Neutrophil (primary cell): ENCODE measurements around the gene FBXL17.

Experiments
- H3K27ac ChIP-seq: fragments of 200-600 bp; sonication (generic); 2 replicates; pipeline ENCODE4 v1.5.1; 2016; ENCODE audit warnings: mild to moderate bottlenecking, moderate library complexity
- H3K27me3 ChIP-seq: fragments of 200-600 bp; sonication (generic); 2 replicates; pipeline ENCODE4 v1.6.0; 2016; ENCODE audit warnings: mild to moderate bottlenecking
- H3K36me3 ChIP-seq: fragments of 200-600 bp; sonication (generic); 2 replicates; pipeline ENCODE4 v1.5.1; 2017
- H3K4me1 ChIP-seq, 2 experiments: fragments of 200-600 bp in 1 of 2; sonication (generic) in 1 of 2; 1 replicate in 1 of 2; 2 replicates in 1 of 2; pipeline versions ENCODE4 v1.5.1 to v1.6.1; 2013 to 2016; ENCODE audit warnings: low read depth in 1 of 2, low read length in 1 of 2, mild to moderate bottlenecking in 1 of 2, moderate library complexity in 1 of 2; ENCODE audit not compliant: control insufficient read depth in 1 of 2, insufficient read depth in 1 of 2
- H3K4me3 ChIP-seq, 2 experiments: fragments of 200-600 bp in 1 of 2; sonication (generic) in 1 of 2; 1 replicate in 1 of 2; 2 replicates in 1 of 2; pipeline ENCODE4 v1.5.1; 2013 to 2016; ENCODE audit warnings: low read depth in 1 of 2, low read length in 1 of 2, mild to moderate bottlenecking in 1 of 2, moderate library complexity in 1 of 2
- H3K9me3 ChIP-seq: fragments of 200-600 bp; sonication (generic); 2 replicates; pipeline ENCODE4 v1.5.1; 2016
- TF ChIP-seq, protein P1 (sequence below): fragments of 200-600 bp; sonication (generic); IDR thresholded peaks from 2 replicates; pipeline ENCODE4 v1.5.1; 2016; ENCODE audit warnings: antibody characterized with exemption

The FBXL17 gene

DNA sequence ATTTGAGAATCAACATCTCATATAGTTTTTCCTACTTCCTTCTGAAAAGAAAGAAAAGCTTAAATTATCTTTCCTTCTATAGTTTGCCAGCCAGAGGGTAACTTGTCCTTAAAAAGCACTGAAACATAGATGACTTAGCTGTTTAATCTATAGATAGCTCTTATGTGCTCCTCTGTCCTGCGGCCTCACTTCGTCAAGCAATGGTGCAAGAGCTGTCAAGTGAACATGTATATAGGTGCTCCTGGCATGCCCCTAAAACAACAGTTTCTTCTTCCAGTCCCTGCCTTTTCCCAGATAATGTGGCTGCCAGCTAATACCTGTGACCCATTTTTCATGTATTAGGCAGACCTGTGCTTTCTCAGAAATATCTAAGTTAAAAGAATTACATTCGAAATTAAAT, 423.5 kb downstream of the FBXL17 start:
- Histone ChIP-seq H3K27me3 (no peaks in the 10 kb centered on the region), H3K27ac (no peak overlapping the region), H3K9me3 (no peaks in the 10 kb centered on the region), H3K36me3 (no peaks in the 10 kb centered on the region), H3K4me1 (no peaks in the 10 kb centered on the region), H3K4me3 (no peak overlapping the region)
- TF ChIP-seq, protein P1, sequence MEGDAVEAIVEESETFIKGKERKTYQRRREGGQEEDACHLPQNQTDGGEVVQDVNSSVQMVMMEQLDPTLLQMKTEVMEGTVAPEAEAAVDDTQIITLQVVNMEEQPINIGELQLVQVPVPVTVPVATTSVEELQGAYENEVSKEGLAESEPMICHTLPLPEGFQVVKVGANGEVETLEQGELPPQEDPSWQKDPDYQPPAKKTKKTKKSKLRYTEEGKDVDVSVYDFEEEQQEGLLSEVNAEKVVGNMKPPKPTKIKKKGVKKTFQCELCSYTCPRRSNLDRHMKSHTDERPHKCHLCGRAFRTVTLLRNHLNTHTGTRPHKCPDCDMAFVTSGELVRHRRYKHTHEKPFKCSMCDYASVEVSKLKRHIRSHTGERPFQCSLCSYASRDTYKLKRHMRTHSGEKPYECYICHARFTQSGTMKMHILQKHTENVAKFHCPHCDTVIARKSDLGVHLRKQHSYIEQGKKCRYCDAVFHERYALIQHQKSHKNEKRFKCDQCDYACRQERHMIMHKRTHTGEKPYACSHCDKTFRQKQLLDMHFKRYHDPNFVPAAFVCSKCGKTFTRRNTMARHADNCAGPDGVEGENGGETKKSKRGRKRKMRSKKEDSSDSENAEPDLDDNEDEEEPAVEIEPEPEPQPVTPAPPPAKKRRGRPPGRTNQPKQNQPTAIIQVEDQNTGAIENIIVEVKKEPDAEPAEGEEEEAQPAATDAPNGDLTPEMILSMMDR: no peak

DNA sequence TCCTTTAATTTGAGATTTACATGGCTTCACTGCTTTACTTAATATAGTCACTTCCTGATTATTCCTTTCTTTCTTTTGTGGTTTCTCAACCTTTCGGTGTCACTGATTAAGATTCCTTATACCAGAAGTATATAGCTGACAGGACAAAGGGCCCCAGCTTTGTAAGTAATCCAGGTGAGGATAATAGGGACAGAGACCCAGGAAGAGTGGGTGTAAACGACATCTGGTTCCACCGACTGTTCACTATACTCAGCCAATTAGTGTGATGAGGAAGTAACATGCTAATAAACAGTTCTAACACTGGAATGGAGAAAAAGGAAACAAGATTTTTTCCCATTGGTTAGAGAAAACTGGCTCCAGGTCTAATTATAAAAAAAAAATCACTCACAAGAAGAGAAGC, 424.8 kb downstream of the FBXL17 start:
- Histone ChIP-seq H3K36me3 (no peaks in the 10 kb centered on the region), H3K27me3 (no peaks in the 10 kb centered on the region), H3K4me3 (no peak overlapping the region), H3K4me1 (no peaks in the 10 kb centered on the region), H3K9me3 (no peaks in the 10 kb centered on the region), H3K27ac (no peak overlapping the region)
- TF ChIP-seq, protein P1: no peak

DNA sequence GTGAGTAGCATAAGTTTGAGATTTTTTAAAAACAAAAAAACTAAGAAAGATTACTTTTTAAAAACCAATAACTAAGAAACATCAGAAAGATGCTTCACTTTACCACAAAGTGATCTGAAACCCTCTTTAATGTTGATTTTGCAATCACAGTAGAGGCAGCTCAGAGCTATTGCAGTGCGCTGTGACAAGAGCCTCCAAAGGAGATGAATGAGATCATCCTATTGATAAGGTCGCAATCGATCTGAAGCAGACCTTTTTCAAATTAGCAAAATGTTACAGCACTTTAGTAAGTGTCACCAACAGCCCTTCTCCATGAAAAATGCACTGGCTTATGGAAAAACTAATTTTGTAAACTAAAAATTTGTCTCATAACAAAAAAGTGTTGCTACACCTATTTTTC, 426.6 kb downstream of the FBXL17 start:
- TF ChIP-seq, protein P1: no peak
- Histone ChIP-seq H3K27me3 (no peaks in the 10 kb centered on the region), H3K9me3 (no peaks in the 10 kb centered on the region), H3K4me1 (no peaks in the 10 kb centered on the region), H3K4me3 (no peak overlapping the region), H3K36me3 (no peaks in the 10 kb centered on the region), H3K27ac (no peak overlapping the region)

DNA sequence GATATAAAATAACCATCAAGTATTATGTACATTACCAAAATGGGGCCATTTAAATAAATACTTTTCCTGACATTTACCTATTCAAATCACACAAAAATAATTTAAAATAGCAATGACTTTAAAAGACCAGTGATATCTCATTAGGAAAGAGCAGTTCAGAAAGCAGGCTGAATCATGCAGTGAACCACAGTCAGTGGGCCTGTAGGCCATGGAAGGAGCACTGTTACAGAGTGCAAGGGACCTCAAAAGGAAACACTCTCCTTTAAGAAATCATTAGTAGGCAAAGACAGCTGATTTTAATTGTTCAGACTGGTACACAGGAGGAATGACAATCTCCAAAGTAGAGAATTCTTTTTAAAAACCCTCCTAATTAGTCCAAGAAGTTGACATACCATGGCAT, 427.6 kb downstream of the FBXL17 start:
- H3K36me3 ChIP-seq: no peaks in the 10 kb centered on the region
- H3K4me1 ChIP-seq: no peaks in the 10 kb centered on the region
- TF ChIP-seq, protein P1: no peak
- H3K27me3 ChIP-seq: no peaks in the 10 kb centered on the region
- no peaks in the 10 kb centered on the region for H3K9me3 ChIP-seq
- no peak overlapping the region for H3K4me3 ChIP-seq
- no peak overlapping the region for H3K27ac ChIP-seq

DNA sequence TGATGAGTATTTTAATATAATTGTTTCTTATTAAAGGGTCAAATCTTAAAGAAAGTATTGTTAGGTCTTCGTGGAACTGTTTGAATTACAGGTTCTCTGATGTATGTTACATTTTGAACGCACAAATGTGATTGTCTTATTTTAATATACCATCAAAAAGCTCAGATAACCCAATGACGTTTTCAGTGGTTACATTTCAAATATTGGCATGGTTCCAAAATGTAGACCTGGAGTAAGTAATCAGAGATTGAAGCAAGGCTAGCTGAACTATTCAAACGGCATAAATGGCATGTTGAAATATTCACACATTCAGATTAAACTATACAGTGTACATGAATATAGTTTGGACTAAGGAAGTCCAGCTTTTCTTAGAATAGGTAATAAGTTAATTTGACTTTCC, 429.4 kb downstream of the FBXL17 start:
- Histone ChIP-seq H3K36me3 (no peaks in the 10 kb centered on the region), H3K27me3 (no peaks in the 10 kb centered on the region), H3K27ac (no peak overlapping the region), H3K4me3 (no peak overlapping the region), H3K4me1 (no peaks in the 10 kb centered on the region), H3K9me3 (no peaks in the 10 kb centered on the region)
- TF ChIP-seq, protein P1: no peak

DNA sequence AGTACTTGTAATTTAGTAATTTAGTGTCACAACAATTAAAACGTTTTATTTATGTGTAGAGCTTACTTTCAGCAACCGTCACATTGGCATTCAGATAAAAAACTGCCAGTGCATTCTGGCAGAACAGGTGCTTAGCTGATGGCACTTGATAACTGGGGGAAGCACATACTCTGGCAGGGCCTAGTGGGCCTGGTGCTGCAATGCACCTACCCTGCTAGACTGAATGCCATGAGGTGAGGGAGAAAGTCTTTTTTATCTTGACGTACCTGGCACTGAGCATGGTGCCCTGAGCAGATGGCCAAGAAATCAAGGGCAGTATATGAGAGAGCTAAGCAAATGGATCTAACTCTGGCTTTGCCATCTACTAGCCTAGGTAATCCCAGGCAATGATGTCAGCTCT, 430.6 kb downstream of the FBXL17 start:
- H3K27me3 ChIP-seq: no peaks in the 10 kb centered on the region
- no peaks in the 10 kb centered on the region for H3K4me1 ChIP-seq
- no peak overlapping the region for H3K27ac ChIP-seq
- no peak overlapping the region for H3K4me3 ChIP-seq
- TF ChIP-seq, protein P1: no peak
- H3K9me3 ChIP-seq: no peaks in the 10 kb centered on the region
- H3K36me3 ChIP-seq: no peaks in the 10 kb centered on the region
